Hippocampal formation (tissue), 2 donors: ENCODE results near the gene ASL.
"Not testable (repeated sequence)": the region's sequence is repeated elsewhere in the genome, so short reads cannot be mapped to it uniquely, and the experiment has no call there.

Experiments
- DNase-seq, 2 donors: peaks; one replicate each; lab custom pipeline; 2025; lab: John Stamatoyannopoulos, UW

ASL gene

DNA sequence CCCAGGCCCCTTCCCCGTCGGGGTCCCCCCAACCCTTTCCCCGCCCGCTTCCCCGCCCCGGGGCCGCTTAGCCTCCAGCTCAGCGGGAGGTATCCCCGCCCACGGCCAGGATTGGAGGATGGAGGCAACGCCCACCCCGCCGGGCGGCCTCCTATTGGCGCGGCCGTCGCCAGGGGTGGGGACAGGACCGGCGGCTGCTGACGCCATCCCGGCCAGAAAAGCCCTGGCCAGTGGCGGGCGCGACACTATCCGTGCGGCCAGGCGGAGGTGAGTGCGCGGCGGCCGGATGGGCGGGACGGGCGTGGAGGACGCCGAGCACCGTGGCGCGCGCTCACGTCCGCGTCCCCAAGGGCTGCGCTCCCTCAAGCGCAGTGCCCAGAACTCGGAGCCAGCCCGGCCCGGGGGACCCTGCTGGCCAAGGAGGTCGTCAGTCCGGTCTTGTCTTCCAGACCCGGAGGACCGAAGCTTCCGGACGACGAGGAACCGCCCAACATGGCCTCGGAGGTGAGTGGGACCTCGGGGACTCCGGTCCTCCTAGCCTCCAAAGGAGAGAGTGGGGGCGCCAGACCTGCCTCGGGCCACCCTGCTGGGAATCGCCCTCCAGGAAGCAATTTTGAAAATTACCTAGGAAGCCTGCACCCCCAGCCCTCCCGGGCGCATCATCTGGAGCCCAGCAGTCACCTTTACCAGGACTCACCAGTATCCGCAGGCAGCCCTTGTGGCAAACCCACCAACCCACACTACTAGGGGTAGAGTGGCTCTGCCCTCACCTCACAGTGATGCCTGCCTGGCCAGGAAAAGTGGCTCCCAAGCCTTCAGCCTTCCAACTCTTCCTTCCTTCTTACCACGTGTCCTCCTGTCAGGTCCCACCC is at the start of gene ASL:
ASL (plus strand) TSS at position 230 of the 872 bp plus-strand sequence; CDS start at position 493, 263 bp downstream.
- peak; percentile 86 to 92 for DNase-seq

DNA sequence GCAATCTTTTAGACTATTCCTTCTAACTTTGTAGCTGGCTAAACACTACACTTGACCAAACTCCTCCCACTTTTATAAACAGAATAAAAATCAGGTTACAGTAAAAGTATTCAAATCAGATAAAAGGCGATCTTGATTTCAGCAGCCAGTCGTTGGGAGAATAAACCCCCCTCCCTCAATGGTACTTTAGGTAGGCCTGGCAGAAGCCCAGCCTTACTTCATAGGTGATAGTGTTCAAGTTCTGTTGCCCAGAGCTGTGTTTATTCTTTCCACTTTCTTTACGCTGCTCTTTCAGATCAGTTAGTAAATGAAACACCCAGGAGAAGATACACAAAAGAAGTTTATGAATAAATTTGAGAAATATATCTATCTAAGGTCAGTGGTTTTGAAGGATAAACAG is 47.3 kb upstream of the ASL start:
- not testable (repeated sequence) for DNase-seq

DNA sequence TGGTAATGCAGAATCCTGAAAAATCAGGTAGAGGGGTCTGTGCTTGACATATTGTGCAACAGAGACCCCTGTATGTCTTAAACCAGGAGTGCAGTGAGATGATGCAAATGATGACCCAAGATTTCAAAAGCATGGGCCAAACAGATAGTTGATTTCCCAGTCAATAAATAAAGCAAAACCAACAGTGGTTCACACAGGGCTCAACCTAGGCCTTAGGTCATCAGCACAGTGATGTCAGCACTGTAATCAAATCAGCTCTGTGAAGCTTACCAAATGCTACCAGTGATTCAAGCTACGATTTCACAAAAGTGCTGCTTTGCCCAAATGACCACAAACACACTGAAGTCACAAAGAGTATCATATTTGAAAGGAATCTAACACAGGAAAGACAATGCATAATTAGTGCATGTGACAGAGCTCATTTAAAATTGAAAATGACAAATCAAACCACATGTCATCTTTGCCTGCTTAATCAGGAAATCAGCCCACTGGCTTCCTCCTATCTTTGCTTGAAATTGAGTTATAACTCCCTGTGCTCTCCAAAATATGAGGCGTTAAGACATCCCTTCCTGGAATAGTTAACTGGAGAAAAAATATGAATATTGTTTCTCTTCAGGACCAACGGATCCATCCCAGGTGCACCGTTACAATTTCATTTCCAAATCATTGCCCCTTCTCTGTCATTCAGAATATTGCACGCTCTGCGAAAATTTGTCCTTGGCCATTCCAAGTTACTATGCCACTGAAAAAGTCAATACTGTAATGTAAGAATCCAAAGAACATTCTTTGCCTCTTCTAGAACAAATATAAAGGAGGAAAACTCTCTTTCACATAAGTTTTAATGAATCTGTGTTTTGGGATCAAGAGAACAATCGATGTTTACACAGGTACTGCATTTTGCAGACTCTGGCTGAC is 41.9 kb upstream of the ASL start:
- no peak for DNase-seq

DNA sequence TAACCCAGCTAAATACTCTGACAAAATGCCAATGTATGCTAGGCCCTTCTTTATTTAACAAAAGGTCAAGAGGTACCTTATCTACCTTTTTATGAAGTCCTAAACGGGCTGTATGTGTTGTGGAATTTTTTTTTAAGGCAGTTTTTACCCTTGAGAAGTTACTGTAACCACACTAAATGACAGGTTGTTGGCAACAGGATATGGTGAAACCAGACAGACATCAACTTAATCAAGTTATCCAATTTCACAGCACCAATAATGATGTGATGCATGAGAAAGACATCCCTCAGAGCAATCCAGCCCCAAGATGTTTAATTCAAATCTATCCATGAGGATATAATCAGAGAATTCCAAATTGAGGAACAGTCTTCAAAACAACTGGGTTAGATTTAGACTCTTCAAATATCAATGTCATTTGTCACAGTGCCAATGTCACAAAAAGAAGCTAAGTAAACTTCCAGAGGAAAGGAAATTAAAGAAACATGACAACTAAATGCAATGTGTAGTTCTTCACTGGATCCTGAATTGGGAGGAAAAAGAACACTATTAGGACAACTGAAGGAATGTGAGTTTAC is 41.1 kb upstream of the ASL start:
- not testable (repeated sequence) for DNase-seq

DNA sequence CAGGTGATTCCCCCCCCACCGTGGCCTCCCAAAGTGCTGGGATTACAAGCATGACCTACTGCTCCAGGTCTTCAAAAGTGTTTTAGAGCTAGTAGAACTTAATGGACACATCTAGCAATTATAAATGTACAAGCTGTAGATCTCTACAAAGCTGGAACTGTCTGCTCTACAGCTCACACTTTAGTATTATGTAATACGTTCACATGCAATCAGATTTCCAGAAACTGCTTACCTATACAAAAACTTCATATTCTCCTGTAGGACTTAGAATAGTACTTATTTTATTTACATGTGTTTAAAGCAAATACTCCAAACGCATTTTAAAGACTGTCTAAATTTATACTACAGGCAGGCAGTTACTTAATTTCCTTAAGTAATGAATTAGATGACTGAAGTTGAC is 39.2 kb upstream of the ASL start:
- DNase-seq, result no peak

DNA sequence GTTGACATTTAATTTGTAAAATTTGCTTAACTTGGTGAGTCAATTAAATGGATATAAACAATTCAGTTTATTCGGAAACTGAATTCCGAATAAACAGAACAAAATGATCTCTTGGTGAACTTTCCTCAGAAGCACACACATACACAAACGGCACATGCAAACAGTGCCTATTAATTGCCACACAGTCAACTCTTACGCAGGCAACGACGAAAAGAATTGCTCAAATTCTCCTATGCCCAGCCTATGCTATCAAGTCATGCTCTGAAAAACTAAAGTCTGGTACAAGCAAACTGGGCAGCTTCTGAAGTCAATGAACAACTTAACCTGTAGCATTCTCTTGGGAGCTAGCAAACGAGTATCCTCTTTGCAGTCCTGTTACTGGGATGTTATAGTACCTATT is 38.8 kb upstream of the ASL start:
- no peak for DNase-seq

DNA sequence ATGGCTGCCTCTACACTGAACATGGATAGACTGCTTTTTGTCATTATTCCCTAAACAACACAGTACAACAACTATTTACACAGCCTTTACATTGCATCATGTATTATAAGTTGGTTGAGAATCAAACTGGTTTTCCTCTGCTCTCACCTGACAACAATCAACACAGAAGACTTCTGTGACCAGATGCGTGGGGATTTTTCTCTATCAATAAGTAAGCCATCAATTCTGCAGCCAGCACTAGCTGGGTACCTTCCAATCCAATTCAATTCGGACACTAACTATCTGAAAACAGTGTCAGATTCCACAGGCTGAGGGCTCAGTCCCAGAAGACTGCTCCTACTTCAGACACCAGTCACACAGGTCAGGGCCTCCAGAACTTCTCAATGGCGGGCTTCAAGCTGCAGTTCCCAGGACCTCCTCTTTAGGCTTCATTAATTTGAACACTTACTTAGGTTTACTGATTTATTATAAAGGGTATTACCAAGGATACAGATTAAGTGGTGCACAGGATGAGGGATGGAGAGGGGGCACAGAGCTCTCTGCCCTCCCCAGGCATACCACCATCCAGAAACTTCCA is 36.4 kb upstream of the ASL start:
- DNase-seq, result no peak

DNA sequence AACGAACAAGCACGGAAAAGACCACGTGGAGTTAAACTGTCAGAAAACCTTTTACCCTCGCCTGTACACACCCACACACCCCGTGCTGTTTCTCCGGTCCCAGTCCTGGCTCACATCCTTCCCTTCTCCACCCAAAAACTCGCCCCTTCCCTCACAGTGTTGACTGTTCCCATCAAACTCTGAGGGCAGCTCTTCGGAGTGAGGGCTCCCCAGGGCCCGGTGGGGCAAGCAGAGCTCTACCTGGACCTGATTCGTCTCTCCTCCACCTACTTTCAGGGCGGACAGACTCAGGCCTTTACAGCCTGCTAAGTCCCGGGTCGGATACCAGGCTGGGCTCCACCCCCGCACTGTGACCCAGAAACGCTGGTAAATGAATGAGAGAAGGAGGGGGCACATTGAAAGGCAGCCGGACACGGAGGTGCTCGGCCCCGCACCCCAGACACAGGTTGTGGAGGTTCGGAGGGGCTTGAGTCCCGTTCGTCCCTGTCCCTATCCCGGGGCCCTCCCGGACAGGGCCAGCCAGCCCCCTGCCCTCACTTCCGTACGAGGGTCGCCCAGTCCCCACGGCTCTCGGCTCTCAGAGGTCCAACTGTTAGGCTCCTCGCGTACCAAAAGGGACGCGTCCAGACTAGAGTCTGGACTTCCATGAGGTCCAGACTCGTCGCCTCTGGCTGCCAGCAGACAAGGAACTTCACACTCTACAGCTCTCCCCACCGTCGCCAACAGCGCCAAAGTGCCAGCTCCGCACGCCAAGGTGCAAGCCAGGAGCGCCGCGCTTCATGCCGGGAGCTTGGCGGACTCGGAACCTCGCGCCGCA is 31.7 kb upstream of the ASL start:
- peak in 1 of 2 donors; percentile 0 for DNase-seq

DNA sequence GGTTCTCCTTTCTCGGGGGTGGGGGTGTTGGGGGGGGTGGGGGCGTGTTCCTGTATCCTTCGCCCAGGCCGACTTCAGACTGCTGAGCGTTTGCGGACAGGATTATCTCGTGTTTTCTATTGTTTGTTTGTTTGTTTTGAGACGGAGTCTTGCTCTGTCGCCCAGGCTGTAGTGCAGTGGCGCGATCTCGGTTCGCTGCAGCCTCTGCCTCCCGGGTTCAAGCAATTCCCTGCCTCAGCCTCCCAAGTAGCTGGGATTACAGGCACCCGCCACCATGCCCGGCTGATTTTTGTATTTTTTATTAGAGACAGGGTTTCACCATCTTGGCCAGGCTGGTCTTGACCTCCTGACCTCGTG is 31.1 kb upstream of the ASL start:
- DNase-seq, result not testable (repeated sequence)

DNA sequence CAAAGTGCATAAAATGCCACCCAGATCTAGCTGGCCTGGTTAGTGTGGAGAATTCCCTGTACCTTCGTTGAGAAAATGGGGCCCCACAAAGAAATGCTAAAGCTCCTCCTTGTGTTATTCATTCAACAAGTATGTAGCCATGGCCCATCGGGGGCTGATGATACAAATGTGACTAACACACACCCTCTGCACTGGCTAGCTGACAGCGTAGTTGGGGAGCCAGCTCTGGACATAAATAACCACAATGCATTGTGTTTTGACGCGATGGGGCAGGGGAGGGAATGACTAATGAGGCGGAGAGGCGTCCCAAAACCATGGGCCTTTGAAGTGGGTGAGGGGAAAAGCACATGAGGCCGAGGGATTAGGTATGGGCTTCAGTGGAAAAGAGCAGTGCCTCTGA is 28.2 kb upstream of the ASL start:
- DNase-seq, result no peak

DNA sequence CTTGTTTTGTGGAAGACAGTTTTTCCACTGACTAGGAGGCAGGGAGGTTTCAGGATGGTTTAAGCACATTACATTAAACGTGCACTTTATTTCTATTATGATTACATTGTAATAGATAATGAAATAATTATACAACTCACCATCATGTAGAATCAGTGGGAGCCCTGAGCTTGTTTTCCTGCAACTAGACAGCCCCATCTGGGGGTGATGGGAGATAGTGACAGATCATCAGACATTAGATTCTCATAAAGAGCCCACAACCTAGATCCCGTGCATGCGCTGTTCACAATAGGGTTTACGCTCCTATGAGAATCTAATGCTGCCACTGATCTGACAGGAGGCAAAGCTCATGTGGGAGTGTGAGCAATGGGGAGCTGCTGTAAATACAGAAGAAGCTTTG is 25.7 kb upstream of the ASL start:
- not testable (repeated sequence) for DNase-seq

DNA sequence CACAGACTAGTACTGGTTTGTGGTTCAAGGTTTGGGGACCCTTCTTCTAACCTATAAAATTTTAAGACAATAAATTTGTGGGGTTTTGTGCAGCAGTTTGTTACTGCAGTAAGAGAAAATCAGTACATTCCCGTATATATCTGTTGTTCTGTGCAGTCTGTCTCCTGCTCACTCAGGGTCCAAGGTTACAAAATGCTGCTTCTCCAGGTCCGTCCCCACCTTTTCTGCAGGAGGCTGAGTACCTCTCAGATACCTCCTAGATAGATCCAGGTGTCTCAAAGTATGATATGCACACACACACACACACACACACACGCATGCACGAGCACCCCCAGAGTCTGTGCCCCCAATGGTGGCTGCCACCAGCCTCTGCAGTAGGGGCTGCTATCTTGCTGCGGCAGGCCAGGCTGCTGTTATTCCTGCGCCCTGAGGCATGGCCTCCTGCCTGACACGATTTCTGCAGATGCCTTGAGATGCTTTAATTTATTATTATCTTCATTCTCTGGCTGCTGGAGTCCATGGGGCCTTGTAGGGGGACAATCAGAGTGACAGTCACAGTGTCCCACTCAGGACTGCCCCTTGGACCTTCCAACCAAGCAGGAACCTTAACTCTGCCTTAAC is 25.2 kb upstream of the ASL start:
- DNase-seq, result no peak

DNA sequence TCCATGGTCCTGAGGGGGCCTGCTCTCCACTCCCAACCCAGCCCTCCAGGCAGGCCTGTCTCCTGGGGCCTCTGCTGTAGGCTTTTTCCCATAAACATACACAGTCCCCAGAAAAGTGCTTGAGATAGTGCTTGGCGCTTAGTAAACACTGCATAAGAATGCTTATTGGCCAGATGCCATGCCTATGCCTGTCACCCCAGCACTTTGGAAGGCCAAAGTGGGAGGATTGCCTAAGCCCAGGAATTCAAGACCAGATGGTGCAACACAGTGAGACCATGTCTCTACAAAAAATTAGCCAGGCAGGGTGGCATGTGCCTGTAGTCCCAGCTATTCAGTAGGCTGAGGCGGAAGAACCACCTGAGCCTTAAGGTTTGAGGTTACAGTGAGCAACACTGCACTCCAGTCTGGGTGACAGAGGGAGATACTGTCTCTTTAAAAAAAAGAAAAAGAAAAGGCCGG is 24.6 kb upstream of the ASL start:
- DNase-seq, result no peak

DNA sequence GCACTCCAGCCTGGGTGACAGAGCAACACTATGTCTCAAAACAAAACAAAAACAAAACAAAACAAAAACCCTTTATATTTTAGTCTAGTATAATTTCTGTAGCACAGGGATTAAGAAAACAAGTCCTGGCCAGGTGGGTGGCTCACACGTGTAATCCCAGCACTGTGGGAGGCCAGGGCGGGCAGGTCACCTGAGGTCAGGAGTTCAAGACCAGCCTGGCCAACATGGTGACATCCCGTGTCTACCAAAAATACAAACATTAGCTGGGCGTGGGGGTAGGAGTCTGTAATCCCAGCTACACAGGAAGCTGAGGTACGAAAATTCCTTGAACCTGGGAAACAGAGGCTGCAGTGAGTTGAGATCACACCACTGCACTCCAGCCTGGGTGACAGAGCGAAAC is 23.2 kb upstream of the ASL start:
- DNase-seq, result no peak

DNA sequence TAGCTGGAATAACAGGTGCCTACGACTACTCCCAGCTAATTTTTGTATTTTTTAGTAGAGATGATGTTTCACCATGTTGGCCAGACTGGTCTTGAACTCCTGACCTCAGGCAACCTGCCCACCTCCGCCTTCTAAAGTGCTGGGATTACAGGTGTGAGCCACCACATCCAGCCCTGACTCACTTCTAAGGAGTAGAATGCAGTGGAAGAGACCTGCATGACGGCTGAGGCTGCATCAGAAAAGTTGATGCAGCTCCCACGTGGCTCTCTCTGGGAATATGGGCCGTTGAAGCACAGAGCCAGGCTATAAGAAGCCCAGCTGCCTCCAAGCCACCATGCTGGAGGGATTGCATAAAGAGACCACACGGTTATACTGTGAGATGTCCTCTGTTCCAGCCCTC is 21.6 kb upstream of the ASL start:
- DNase-seq, result no peak

DNA sequence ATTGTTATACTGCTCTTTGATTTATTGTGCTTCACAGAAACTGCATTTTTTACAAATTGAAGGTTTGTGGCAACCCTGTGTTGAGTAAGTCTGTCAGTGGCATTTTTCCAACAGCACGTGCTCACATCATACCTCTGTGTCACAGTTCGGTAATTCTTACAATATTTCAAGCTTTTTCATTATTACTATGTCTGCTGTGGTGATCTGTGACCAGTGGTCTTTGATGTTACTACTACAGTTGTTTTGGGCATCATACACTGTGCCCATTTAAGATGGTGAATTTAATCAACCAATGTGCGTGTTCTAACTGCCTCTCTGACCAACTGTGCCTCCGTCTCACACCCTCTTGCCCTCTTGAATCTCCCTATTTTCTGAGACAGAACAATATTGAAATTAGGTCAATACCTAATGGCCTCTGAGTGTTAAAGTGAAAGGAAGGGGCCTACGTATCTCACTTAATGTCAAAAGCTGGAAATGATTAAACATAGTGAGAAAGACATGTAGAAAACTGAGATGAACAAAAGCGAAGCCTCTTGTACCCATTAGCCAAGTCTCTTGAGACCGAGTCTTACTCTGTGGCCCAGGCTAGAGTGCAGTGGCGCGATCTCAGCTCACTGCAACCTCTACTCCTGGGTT is 20.2 kb upstream of the ASL start:
- no peak for DNase-seq

DNA sequence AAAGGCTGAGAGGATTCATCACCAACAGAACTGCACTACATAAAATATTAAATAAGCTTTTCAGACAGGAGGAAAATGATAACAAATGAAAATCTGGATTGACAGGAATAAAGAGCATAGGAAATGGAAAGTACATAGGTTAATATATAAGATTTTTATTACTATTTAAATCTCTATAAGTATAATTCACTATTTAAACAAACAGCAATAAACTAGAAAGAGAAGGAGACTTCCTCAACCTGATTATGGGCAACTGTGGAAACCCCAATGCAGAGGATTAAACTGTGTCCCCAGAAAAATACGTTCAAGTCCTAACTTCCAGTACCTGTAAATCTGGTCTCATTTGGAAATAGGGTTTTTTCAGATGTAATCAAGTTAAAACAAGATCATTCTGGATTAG is 14.8 kb upstream of the ASL start:
- DNase-seq, result no peak

DNA sequence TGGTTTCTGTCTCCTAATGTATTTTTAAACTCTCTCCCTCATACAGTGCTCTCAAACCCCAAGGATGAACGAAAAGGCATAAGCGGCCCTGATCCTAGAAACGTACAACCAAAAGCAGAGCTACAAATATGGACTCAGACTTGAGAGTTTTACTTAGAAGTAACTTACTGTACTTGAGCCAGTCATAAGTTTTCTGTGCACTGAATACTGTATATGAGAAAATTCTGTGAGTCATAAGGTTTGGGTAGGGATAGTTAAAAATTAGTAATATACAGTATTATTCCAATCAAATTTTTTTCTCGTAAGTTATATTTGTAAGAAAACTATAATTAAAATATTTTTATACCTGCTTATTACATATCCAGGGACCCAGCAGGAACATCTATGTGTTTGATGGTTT is 5.9 kb upstream of the ASL start:
- DNase-seq, result no peak

DNA sequence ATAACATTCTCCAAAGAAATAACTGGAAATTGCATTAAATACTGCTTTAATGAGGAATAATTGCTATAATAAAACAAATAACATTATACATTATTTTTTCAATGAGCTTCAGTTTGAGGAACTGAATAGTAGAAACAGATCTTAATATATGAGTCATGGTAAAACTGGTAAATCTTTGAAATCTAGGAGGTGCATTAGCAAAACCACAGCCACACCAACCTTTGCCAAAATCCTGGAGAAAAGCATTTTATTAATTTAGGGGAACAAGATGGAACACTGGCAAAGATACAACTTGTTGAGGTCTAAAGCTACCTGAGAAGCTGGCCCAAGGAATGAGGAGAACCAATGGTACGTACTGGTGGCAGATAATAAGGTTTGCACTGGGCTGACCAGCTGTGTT is 5.4 kb upstream of the ASL start:
- DNase-seq, result no peak

DNA sequence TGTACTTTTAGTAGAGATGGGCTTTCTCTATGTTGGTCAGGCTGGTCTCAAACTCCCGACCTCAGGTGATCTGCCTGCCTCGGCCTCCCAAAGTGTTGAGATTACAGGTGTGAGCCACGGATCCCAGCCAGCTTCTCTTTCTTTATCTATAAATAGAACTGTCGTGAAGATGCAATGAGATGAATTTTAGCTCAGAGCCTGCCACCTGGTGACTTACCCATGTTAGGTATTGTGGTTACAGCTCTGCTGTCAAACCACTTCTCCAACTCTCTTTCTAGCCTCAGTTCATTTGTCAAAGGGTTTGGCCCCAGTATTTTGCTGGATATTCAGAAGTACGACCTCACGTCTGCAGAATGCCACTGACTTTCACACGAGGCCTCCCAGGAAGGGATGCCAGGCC is 3.4 kb upstream of the ASL start:
- not testable (repeated sequence) for DNase-seq
